Caki2 (cell line): ENCODE data around the gene TMEM128. TPM values are rescaled to one million over a fixed set of nuclear protein-coding genes. Genes with fewer than 3 reads are reported as not detected.
A peak's percentile ranks its signal among the peaks of the same experiment; 100 is the strongest.
"Not testable (repeated sequence)": the region's sequence is repeated elsewhere in the genome, so short reads cannot be mapped to it uniquely, and the experiment has no call there.

Source experiments
- DNase-seq: peaks from one replicate; pipeline ENCODE4 v3.0.0-alpha.2; 2015; ENCODE audit warnings: low read depth
- in situ Hi-C: cut with HindIII; loops from 2 replicates; pipeline ENCODE4 v1.10.0; 2016; ENCODE audit warnings: low sequenced_read_pairs, low pct_unique_long_range_greater_than_20kb, mixed read lengths
- total RNA-seq: library from RNA; depleted of rRNA; stranded (reverse); fragments of >200 nt; shearing (Covaris generic); gene quantifications from 2 replicates; pipeline ENCODE4 v1.2.3, GENCODE V29; 2014; ENCODE audit warnings: low replicate concordance

The TMEM128 gene
- total RNA-seq, 1 experiment from 2014 or later: 43.5 TPM

GRCh38 chr4:4259484-4260100 is 11.6 kb upstream of the TMEM128 start:
- no peak for DNase-seq
- in situ Hi-C loops: no loop called here

DNA sequence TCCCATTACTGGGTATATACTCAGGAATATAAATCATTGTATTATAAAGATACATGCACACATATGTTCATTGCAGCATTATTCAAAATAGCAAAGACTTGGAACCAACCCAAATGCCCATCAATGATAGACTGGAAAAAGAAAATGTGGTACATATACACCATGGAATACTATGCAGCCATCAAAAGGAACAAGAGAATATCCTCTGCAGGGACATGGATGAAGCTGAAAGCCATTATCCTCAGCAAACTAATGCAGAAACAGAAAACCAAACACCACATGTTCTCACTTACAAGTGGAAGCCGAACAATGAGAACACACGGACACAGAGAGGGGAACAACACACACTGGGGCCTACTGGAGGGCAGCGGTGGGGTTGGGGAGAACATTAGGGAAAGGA is 9.7 kb upstream of the TMEM128 start:
- DNase-seq: not testable (repeated sequence)

DNA sequence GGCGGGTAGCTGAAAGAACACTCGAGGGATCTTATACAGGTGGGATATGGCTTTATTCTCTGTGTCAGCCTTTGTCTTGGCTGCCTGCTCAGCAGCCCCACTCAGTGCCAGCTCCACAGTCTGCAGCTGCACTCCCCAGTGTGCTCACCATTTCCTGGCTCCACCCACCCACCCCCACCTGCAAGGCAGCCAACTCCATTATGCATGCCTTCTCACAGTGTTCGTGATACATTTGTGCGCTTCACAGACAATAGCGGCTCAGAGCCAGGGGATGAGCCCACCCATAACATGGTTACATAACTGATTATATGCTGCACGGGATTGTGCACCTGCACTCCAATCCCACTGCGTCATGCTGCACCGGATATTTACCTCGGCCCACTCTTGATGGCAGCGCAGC is 8.8 kb upstream of the TMEM128 start:
- no peak for DNase-seq
- in situ Hi-C loops: no loop called here

More for the DNA sequence above, 9.7 kb upstream of the TMEM128 start:
- in situ Hi-C loops: not testable (repeated sequence)

DNA sequence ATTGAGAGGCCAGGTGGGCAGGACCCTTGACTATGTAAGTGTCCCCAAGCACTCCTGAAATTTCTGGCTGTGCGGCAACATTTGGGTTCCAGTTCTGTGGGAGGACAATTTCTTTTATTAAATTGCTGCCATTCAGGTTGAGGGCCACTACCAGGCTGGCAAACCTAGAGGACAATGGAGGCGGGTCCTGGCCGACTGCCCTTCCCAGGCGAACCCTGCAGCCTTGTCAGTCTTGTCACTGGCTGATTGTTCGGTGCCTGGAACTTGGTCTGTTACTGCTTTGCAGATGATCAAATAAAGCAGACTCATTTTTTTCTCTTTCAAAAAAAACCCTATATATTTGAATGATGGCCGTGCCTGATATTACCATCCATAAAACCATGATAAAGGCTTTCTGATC is 6.6 kb upstream of the TMEM128 start:
- in situ Hi-C loops: no loop called here
- no peak for DNase-seq

- DNase-seq: no peak
- in situ Hi-C loops: no loop called here
These were observed 6.2 kb upstream of the TMEM128 start for GRCh38 chr4:4254199-4254598.

DNA sequence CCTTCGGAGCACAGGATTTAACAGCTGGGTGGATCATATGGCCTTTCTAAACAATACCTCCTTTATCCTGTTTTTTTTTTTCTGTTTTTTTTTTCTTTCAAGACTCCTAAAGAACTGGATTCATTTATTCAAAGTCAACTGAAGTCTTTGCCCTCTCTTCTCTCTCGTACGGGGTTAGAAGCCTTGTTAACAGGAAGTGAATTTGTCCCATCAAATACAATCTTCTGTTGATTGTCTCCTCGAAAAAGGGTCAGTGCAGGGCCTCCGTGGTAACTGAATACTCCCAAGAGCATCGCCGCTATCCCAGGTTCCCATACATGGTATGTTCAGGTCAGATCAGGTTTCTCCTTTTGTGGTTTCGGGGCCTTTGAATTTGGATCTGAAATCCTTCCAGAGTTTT is 1.8 kb upstream of the TMEM128 start:
- no peak for DNase-seq
- in situ Hi-C loops: no loop called here

DNA sequence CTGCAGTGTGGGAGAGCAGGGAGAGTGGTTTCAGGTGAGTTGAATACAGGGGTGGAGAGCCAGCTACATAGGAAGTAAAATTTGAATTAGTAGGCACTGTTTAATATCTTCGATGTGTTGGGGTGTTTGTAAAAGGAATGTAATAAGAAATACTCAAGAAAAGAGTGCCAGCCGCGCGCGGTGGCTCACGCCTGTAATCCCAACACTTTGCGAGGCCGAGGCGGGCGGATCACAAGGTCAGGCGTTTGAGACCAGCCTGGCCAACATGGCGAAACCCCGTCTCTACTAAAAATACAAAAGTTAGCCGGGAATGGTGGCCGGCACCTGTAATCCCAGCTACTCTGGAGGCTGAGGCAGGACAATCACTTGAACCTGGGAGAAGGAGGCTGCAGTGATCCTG is 1.3 kb upstream of the TMEM128 start:
- DNase-seq, in situ Hi-C loops: not testable (repeated sequence)

- DNase-seq: no peak
These were observed 821 bp upstream of the TMEM128 start for GRCh38 chr4:4248885-4249203.

DNA sequence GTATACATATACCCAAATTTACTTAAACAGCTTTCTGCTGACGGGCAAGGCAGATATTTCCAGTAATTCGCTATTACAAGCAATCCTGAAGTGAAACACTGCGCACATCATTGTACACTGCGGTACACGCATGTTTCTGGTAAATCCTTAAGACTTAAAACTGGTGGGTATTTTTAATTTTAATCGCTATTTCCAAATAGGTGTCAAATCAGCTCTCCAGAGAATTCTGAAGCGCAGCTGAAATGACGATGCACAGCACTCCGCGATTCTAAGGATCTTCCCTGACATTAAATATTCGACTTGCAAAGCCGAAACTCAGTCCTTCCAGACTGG is 361 bp downstream of the TMEM128 start:
- no peak for DNase-seq
- in situ Hi-C loops: no loop called here

More at GRCh38 chr4:4248885-4249203, 821 bp upstream of the TMEM128 start:
- in situ Hi-C loops: no loop called here

GRCh38 chr4:4245172-4245571 is 2.9 kb downstream of the TMEM128 start:
- DNase-seq: no peak
- in situ Hi-C loops: no loop called here

DNA sequence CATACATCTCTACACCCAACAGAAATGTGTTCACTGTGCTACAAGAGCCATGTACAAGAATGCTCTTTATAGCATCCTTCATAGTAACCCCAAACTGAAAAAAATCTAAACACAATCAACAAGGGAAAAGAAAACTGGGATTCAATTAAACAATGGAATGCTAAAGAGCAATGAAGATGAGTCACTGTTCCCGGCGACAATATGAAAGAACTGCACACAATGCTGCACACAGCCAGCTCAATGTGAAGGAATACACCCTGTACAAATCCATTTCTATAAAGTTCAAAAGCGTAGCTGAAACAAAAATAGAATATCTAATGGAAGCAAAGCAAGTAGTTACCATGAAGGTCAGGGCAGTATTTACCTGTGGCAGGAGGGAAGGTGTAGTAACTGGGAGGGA is 8.5 kb downstream of the TMEM128 start:
- DNase-seq, in situ Hi-C loops: not testable (repeated sequence)

DNA sequence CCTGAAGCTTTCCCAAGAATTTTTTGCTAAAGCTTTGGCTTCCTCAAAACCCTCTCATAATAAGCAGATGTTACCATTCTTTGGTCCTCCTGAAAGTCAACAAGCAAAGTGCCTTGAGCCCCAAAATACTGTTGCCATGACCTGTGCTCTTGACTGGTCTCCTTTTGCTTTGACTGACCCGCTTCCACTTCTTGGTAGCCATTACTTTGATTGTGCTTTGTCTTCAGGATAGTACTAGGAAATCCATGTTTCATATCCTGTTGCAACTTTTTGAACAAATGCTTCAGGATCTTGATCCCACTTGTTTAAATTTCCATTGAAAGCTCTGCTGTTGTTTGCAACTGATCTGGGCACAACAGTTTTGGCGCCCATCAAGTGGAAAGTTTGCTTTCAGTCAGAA is 14.4 kb downstream of the TMEM128 start:
- in situ Hi-C loops: no loop called here

DNA sequence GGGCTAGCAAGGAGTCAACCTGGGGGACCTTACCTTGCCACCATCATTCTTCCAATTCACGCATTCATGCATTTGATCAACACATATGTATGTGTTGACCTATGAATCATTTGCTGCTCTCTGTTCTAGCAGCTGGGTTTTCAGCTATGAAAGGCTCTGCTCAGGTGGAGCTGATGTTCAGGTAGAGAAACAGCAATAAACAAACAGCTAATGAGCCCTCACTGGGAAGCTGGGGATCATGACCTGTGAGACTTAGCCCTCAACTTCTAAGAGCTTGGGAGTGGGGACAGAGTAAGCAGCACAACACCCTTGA is 19.7 kb downstream of the TMEM128 start:
- in situ Hi-C loops: no loop called here

More for the DNA sequence above, 14.4 kb downstream of the TMEM128 start:
- no peak for DNase-seq

GRCh38 chr4:4227510-4228355 is 20.3 kb downstream of the TMEM128 start:
- in situ Hi-C loops: no loop called here
- no peak for DNase-seq

More for the DNA sequence above, 19.7 kb downstream of the TMEM128 start:
- DNase-seq: no peak

GRCh38 chr4:4226606-4227438 is 21.2 kb downstream of the TMEM128 start, which contains the start of gene OTOP1:
Gene OTOP1, minus strand, starts transcription at chr4:4226929. Its CDS starts 65 bp downstream, at chr4:4226864.
- in situ Hi-C loops: no loop called here
- no peak for DNase-seq

DNA sequence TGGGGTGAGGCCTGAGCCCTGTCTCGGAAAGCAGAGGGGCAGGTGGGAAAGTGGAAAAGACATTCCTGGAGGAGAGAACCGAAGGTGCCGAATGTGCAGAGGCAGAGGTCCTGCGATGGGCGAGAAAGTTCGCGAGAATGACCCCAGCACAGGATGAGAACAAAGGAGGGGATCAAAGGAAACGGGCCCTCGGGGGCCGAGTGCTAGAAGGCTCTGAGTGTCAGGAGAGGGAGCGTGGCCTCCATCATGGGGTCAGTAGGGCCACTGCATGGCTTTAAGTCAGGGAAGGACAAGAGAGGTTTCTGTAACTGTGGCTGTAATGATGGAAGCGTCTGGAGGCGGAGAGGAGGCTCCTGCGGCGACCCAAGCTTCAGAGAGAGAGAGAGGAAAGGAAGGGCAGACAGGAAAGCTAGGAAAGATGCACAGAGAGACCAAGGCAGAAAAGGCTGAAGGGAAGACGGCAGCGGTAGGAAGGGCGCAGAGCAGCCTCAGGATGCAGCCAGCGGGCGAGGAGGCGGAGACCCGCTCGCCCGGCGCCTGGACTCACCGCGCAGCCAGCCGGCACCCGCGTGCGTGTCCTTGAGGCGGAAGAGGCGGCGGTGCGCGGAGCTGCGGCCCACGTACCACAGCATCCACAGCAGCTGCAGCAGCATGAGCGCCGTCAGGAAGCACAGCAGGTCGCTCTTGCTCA is 22.0 kb downstream of the TMEM128 start:
- DNase-seq: no peak
- in situ Hi-C loops: no loop called here

- in situ Hi-C loops: no loop called here
- peak; percentile 28 for DNase-seq
These were observed 30.9 kb downstream of the TMEM128 start for GRCh38 chr4:4217113-4217512.

DNA sequence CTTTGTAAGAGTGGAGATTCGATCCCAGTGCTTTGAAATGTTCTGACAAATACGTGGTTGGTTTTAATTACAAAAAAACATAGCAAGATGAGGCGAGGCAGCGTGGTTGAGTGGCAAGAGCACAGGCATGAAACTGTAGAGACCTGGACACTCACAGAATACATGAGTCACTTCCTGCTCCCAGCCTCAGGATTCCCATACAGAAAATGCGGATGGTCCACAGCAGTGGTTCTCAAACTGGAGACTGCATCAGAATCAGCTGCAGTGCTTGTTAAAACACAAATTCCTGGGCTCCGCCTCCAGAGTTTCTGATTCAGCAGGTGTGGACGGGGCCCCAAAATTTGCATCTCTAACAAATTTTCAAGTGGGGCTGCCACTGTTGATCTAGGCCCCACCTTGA is 31.4 kb downstream of the TMEM128 start:
- DNase-seq: peak; percentile 33
- in situ Hi-C loops: no loop called here

- DNase-seq, in situ Hi-C loops: not testable (repeated sequence)
These were observed 34.3 kb downstream of the TMEM128 start for GRCh38 chr4:4213674-4214073.
